Vagina (tissue), 2 donors: ENCODE results near the gene PKIG. TPM values are rescaled to one million over a fixed set of nuclear protein-coding genes. Genes with fewer than 3 reads are reported as not detected.
A peak's percentile ranks its signal among the peaks of the same experiment; 100 is the strongest.

Experiments used
- DNase-seq, 2 donors: peaks; one replicate each; pipeline ENCODE4 v3.0.0-alpha.2; 2017; ENCODE audit errors: extremely low spot score in 2 of 2
- H3K27ac ChIP-seq: fragments of 200-600 bp; sonication (generic); one replicate; pipeline ENCODE4 v1.5.1; 2019
- H3K27me3 ChIP-seq: fragments of 200-600 bp; sonication (generic); one replicate; pipeline ENCODE4 v1.5.1; 2019
- H3K36me3 ChIP-seq, 2 donors: fragments of 200-600 bp; sonication (generic); one replicate each; pipeline ENCODE4 v1.5.1; 2017 to 2019
- H3K4me1 ChIP-seq: fragments of 200-600 bp; sonication (generic); one replicate; pipeline ENCODE4 v1.5.1; 2019
- H3K4me3 ChIP-seq, 2 donors: fragments of 200-600 bp; sonication (generic); 1 replicate in 1 of 2; 2 replicates in 1 of 2; pipeline ENCODE4 v1.5.1; 2016 to 2019
- H3K9me3 ChIP-seq: fragments of 200-600 bp; sonication (generic); one replicate; pipeline ENCODE4 v1.5.1; 2019
- CTCF ChIP-seq, 3 experiments: fragments of 450-650 bp in 2 of 3; fragments of 200-600 bp in 1 of 3; sonication (generic) in 1 of 3; IDR thresholded peaks; one replicate each; pipeline ENCODE4 v1.5.1; 2017 to 2019; ENCODE audit warnings: antibody characterized with exemption in 3 of 3, mild to moderate bottlenecking in 2 of 3, moderate library complexity in 2 of 3
- POLR2A ChIP-seq, 2 donors: fragments of 450-650 bp; IDR thresholded peaks; one replicate each; pipeline ENCODE4 v1.6.1; 2017; ENCODE audit warnings: antibody characterized with exemption in 2 of 2, mild to moderate bottlenecking in 2 of 2, moderate library complexity in 2 of 2
- POLR2AphosphoS5 ChIP-seq, 2 donors: sonication (generic); formaldehyde crosslinking; IDR thresholded peaks; one replicate each; pipeline ENCODE4 v1.9.0; 2017; ENCODE audit warnings: antibody characterized with exemption in 2 of 2, mild to moderate bottlenecking in 2 of 2, low read depth in 1 of 2; ENCODE audit not compliant: insufficient read depth in 1 of 2
- intact Hi-C: fragments of 100-400 bp; cut with DNase I; formaldehyde crosslinking; loops from one replicate; pipeline ENCODE4 v1.15.1; 2023
- total RNA-seq: library from RNA; depleted of rRNA; stranded (reverse); fragments of >200 nt; gene quantifications from one replicate; pipeline ENCODE4 v1.2.3, GENCODE V29; 2016

PKIG gene
- total RNA-seq, 1 donor from 2014 or later, result 146 TPM

DNA sequence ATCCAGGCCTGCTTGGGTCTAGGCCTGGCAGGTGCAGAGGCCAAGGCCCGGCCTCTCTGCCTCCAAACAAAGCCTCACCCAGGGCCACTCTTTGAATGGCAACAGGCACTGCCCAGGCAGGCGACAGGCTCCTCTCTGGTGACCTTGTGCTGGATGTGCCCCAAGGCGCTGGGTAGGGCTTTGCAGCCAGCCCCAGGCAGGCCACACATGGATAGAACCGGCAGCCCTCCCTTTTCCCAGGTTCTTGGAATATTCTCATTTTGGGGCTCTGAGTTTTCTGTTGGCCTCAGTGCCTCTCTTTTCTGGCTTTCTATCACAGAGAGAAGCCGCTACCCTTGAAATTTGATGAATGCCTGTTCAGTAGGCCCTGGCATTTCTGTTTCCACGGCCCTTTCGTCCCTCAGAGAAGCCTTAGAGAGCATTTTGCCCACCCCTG, 18.9 kb downstream of the PKIG start:
- H3K4me3 ChIP-seq, result no peak overlapping the region
- H3K4me1 ChIP-seq, result peaks cover 73% of the 10 kb centered on the region
- no peaks in the 10 kb centered on the region for H3K36me3 ChIP-seq
- H3K27ac ChIP-seq, result peak overlapping the region; percentile 98
- intact Hi-C loops, result loop anchor here (5.0 kb wide), 1 partner anchor 69 kb away; no protein-coding TSS in a partner anchor
- H3K9me3 ChIP-seq, result no peaks in the 10 kb centered on the region
- DNase-seq, result no peak
- TF ChIP-seq POLR2A (IDR thresholded peaks at IDR 0.05) (no peak), POLR2AphosphoS5 (IDR thresholded peaks at IDR 0.05; ENCODE audit: insufficient read depth in 1 of 2, low read depth in 1 of 2) (no peak), CTCF (IDR thresholded peaks at IDR 0.05) (no peak)
- H3K27me3 ChIP-seq, result no peaks in the 10 kb centered on the region

GRCh38 chr20:44601801-44602204, 19.4 kb downstream of the PKIG start:
- DNase-seq, result no peak
- Histone ChIP-seq H3K9me3 (no peaks in the 10 kb centered on the region), H3K36me3 (no peaks in the 10 kb centered on the region), H3K27ac (peak overlapping the region; percentile 98), H3K4me1 (peaks cover 68% of the 10 kb centered on the region), H3K27me3 (no peaks in the 10 kb centered on the region), H3K4me3 (no peak overlapping the region)
- intact Hi-C loops, result loop anchor here (5.0 kb wide), 1 partner anchor 70 kb away; no protein-coding TSS in a partner anchor
- no peak for TF ChIP-seq POLR2A (IDR thresholded peaks at IDR 0.05)
- TF ChIP-seq POLR2AphosphoS5 (IDR thresholded peaks at IDR 0.05; ENCODE audit: insufficient read depth in 1 of 2, low read depth in 1 of 2), result peak in 1 of 2 donors; percentile 78
- no peak for TF ChIP-seq CTCF (IDR thresholded peaks at IDR 0.05)

- H3K36me3 ChIP-seq, result no peaks in the 10 kb centered on the region
- no peak for TF ChIP-seq POLR2AphosphoS5 (IDR thresholded peaks at IDR 0.05; ENCODE audit: insufficient read depth in 1 of 2, low read depth in 1 of 2)
- no peak for TF ChIP-seq CTCF (IDR thresholded peaks at IDR 0.05)
- no peak for TF ChIP-seq POLR2A (IDR thresholded peaks at IDR 0.05)
- DNase-seq, result no peak
- peaks cover 53% of the 10 kb centered on the region for H3K4me1 ChIP-seq
- H3K27me3 ChIP-seq, result no peaks in the 10 kb centered on the region
- H3K27ac ChIP-seq, result peak overlapping the region; percentile 12
- intact Hi-C loops, result loop anchor here (5.0 kb wide), 1 partner anchor 71 kb away; no protein-coding TSS in a partner anchor
- H3K4me3 ChIP-seq, result no peak overlapping the region
- H3K9me3 ChIP-seq, result no peaks in the 10 kb centered on the region
These were observed 20.9 kb downstream of the PKIG start for GRCh38 chr20:44603327-44603726.

DNA sequence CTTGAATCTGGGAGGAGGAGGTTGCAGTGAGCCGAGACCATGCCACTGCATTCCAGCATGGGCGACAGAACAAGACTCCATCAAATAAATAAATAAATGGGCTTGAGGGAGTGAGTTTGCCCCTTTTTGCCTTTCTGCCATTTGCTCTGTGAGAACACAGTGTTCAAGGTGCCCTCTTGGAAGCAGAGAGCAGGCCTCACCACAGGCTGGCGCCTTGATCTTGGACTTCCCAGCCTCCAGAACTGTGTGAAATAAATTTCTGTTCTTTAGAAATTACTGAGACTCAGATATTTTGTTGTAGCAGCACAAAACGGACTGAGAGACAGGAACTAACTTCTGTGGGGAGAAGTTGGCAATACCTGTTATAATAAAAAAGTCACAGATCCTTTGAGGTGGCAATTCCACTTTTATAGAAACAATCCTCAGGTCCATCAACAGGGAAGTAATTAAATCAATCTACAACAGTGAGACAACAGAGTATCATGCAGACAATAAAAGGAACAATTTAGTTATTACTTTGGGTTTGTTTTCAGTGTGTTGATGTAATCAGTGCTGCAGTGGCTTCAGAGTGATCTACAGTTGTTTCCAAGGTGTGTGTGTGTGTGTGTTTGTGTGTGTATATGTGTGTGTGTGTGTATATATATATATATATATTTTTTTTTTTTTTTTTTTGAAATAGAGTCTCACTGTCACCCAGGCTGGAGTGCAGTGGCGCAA, 24.5 kb downstream of the PKIG start:
- intact Hi-C loops, result no loop called here
- DNase-seq, result no peak
- no peaks in the 10 kb centered on the region for H3K9me3 ChIP-seq
- peaks cover 42% of the 10 kb centered on the region for H3K4me1 ChIP-seq
- no peak overlapping the region for H3K27ac ChIP-seq
- no peak overlapping the region for H3K4me3 ChIP-seq
- TF ChIP-seq CTCF (IDR thresholded peaks at IDR 0.05) (no peak), POLR2A (IDR thresholded peaks at IDR 0.05) (no peak), POLR2AphosphoS5 (IDR thresholded peaks at IDR 0.05; ENCODE audit: insufficient read depth in 1 of 2, low read depth in 1 of 2) (no peak)
- no peaks in the 10 kb centered on the region for H3K36me3 ChIP-seq
- H3K27me3 ChIP-seq, result no peaks in the 10 kb centered on the region

- H3K36me3 ChIP-seq, result peaks cover 0 to 9% of the 10 kb centered on the region in 2 donors
- DNase-seq, result no peak
- peaks cover 30% of the 10 kb centered on the region for H3K4me1 ChIP-seq
- intact Hi-C loops, result no loop called here
- no peaks in the 10 kb centered on the region for H3K9me3 ChIP-seq
- peak overlapping the region; percentile 85 for H3K27ac ChIP-seq
- H3K4me3 ChIP-seq, result no peak overlapping the region
- H3K27me3 ChIP-seq, result no peaks in the 10 kb centered on the region
- no peak for TF ChIP-seq POLR2AphosphoS5 (IDR thresholded peaks at IDR 0.05; ENCODE audit: insufficient read depth in 1 of 2, low read depth in 1 of 2)
These were observed 26.7 kb downstream of the PKIG start for GRCh38 chr20:44609006-44609515.
